GM19193 (cell line): Measurements from ENCODE around the gene ZNF205.

Experiments
- POLR2A ChIP-seq: IDR thresholded peaks from 4 replicates; pipeline ENCODE4 v1.6.1; 2011; ENCODE audit not compliant: insufficient read depth, insufficient read length; ENCODE audit errors: extremely low read depth

Gene ZNF205

GRCh38 chr16:3164121-3164991 is 52.0 kb downstream of the ZNF205 start:
- no peak for TF ChIP-seq POLR2A

GRCh38 chr16:3165111-3165822 is 52.9 kb downstream of the ZNF205 start:
- no peak for TF ChIP-seq POLR2A

GRCh38 chr16:3166505-3166886 is 54.1 kb downstream of the ZNF205 start:
- no peak for TF ChIP-seq POLR2A
